Measurements from ENCODE around the gene EPHB2. TPM values are rescaled to one million over a fixed set of nuclear protein-coding genes. Genes with fewer than 3 reads are reported as not detected.

EPHB2 gene
- total RNA-seq, 1 donor from 2014 or later = 22.6 TPM

Small RNAs within 50 kb of the gene (microRNA-seq; reads per million reads assigned to microRNA genes)
- gene MIR4253 (not detected), gene MIR4684 (not detected)

Other genes with a start within 250 kb of the EPHB2 start
- gene EPHA8, start 147.3 kb upstream of the EPHB2 start, total RNA-seq = not detected
- gene C1QA, start 74.2 kb upstream of the EPHB2 start, total RNA-seq = 109 TPM
- 126 TPM for gene C1QC, start 67.2 kb upstream of the EPHB2 start, total RNA-seq
- 122 TPM for gene C1QB, start 57.6 kb upstream of the EPHB2 start, total RNA-seq

Measured in sciatic nerve (tissue), 1 donor.